ENCODE measurements around the gene NAGK.
"Not testable (repeated sequence)": the region's sequence is repeated elsewhere in the genome, so short reads cannot be mapped to it uniquely, and the experiment has no call there.

DNA sequence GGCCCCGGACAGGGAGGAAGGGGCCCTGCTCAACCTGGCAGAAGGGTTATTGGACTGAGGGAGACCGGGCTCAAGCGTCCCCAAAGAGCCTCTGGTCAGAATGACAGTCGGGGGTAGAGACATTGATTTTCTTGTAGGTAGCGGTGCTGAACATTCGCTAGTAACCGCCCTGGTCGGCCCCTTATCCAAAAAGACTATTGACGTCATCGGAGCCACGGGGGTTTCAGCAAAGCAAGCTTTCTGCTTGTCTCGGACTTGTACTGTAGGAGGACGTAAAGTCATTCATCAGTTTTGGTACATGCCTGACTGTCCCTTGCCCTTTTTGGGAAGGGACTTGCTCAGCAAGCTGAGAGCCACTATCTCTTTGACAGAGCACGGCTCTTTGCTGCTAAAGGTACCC, 47.1 kb upstream of the NAGK start:
- TF ChIP-seq, protein P1, sequence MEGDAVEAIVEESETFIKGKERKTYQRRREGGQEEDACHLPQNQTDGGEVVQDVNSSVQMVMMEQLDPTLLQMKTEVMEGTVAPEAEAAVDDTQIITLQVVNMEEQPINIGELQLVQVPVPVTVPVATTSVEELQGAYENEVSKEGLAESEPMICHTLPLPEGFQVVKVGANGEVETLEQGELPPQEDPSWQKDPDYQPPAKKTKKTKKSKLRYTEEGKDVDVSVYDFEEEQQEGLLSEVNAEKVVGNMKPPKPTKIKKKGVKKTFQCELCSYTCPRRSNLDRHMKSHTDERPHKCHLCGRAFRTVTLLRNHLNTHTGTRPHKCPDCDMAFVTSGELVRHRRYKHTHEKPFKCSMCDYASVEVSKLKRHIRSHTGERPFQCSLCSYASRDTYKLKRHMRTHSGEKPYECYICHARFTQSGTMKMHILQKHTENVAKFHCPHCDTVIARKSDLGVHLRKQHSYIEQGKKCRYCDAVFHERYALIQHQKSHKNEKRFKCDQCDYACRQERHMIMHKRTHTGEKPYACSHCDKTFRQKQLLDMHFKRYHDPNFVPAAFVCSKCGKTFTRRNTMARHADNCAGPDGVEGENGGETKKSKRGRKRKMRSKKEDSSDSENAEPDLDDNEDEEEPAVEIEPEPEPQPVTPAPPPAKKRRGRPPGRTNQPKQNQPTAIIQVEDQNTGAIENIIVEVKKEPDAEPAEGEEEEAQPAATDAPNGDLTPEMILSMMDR (conservative IDR thresholded peaks at IDR 0.05; ENCODE audit: low read length), result not testable (repeated sequence)
- not testable (repeated sequence) for TF ChIP-seq EZH2phosphoT487 (IDR thresholded peaks at IDR 0.05; ENCODE audit: borderline replicate concordance)
